Fibroblast of the conjunctiva (primary cell): ENCODE measurements around the gene CPN1.
A peak's percentile ranks its signal among the peaks of the same experiment; 100 is the strongest.

Experiments used
- DNase-seq: peaks from one replicate; pipeline ENCODE4 v3.0.0-alpha.2; 2010; ENCODE audit warnings: low read depth

Gene CPN1

DNA sequence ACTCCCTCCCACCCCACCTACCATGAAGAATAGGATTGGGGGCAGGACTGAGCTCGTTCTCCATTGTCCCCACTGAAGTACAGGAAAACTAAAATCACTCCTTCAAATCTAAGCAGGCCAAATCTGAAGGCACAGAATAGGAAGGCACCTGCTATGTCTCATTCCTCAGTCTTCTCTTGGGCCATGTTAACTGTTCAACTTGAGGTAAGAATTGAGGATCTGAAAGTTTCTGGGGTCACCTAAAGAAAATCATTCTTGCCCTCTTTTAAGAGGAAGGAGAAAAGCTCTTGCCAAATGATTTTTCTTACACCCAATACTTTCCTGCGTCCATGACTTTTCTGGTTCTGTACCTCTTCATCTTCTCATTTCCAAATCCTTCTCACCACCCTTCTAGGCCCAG, 4.9 kb downstream of the CPN1 start:
- no peak for DNase-seq

DNA sequence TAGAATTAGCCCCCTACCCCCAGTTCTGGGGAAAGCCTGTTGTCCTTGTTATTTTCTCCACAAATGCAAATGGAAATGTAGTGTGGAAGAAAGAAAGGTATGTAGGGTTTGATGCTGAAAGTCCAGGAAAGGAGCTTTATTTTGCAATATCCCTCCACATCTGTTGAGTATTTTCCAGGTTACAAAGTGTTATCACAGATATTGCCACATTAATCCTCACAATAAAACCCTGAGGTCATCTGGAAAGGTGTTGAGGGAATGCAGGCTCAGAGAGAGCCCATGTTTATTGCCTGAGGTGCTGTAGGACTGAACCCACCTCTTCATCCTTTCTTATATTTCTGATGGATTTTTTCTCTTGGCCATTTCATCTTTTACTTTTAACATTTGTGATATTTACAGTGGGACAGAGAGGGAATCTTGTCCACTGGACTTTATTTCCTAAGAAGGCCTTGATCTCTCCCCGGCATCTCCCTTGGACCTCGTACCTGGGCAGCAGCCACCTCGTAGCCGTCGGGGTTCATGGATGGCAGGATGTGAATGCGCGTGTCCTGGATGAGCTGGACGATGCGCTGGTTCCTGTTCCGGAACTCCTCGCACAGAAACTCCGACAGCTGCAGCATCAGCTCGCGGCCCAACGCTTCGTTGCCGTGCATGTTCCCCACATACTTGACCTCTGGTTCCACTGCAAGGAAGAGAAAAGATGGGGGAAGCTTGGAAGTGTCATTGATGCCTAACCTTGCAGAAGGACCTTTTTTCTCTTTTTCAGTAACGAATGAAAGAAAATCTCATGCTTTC, 6.0 kb downstream of the CPN1 start:
- DNase-seq: no peak

DNA sequence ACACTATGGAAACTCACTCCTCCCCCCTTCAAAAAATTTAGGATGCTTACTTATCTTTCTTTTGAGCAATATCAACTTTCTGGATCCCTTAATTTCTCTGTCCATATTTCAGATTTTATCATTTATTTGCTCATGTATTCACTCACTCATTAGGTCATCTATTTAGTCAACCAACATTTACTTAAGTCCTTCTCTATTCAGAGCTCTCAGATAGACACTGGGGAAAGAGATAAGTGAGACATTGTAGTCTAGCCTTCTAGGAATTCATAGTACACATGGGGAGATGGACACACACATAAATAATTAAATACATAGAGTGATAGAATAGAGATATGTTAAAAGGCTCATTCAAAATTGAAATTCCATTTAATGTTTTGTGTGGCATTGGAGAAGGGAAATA, 9.2 kb downstream of the CPN1 start:
- DNase-seq: no peak

DNA sequence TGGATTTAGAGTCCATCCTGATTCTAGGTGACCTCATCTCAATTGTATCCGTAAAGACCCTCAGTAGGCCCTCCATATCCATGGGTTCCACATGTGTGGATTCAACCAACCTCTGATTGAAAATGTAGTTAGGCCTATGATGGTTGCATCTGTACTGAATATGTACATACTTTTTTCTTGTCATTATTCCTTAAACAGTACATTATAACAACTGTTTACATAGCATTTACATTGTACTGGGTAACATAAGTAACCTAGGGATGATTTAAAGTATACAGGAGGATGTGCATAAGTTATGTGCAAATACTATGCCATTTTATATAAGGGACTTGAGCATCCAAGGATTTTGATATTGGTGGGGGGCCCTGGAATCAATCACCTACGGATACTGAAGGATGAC, 10.1 kb downstream of the CPN1 start:
- DNase-seq: no peak

DNA sequence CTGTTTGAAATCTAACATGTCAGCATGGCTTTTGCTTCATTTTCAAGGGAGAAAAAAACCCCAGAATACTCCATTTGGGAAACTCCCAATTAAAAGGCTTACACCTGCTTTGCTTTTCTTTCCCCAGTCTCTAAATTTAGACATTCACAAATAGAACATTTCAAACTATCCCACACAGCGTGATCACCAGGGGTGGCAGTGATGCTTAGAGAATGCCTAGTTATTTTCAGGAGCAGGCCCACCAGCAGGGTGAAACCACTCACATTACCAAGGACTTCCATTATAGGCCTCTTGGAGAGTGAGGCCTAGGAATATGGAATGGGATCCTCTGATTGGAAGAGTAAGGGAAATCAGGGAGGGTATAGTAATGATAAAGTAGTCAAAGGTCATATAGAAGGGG, 14.2 kb downstream of the CPN1 start:
- DNase-seq: no peak

DNA sequence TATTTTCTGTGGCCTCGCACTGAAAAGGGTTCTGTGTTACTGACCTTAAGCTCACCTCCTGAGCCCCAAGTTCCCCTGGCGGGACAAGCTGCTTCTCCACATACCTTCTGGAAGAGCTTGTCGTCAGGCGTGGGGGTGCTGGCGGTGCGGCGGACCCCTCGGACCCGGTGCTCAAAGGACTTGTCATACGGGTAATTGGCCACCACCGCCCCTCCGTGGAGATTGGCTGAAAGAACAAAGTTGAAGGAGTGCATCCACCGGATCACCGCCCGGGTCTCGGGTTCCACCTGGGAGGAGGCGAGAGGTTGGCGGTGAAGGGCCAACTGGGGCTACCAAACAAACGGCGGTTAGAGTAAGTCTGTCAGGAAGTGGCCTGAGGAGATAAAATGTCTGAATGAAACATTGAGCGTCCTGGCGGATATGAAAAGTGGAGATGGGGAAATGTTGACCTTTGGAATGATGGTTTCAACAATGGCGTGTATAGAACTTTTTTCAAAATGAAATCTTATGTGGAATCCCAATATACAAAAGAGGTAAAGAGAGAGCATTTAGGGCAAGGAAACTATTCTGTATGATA, 16.5 kb downstream of the CPN1 start:
- DNase-seq: no peak

DNA sequence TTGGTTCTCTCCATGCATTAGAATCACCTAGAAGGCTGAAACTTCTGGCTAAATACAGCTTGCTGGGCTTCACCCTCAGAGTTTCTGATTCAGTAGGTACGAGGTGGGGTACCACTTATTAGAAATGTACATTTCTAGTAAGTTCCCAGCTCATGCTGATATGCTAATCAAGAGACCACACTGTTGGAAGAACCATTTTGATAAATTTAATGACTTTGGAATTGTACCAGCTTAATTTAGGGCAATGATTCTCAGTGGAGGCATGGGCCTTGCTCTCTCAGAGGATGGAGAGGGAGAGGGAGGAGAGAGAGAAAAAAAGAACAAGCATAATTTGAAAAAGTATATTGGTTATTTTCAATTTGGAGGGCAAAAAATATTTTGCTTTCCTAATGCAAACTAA, 20.3 kb downstream of the CPN1 start:
- no peak for DNase-seq

DNA sequence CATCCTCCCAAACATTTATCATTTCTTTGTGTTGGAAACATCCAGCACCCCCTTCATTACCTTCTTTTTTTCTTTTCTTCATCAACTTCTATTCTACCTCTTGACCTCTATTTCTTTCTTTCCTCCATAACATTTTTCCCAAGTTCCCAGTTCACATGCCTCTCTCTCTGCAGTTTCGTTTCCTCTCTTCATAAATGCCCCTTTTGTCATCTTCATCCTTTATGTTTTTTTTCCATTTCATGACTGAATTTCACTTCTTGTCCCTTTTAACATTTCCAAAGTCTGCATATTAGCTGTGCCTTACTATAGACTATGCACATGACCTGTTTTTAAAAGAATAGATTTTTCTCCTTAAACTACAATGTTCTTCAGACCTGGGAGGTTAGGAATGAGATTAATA, 23.7 kb downstream of the CPN1 start:
- no peak for DNase-seq

DNA sequence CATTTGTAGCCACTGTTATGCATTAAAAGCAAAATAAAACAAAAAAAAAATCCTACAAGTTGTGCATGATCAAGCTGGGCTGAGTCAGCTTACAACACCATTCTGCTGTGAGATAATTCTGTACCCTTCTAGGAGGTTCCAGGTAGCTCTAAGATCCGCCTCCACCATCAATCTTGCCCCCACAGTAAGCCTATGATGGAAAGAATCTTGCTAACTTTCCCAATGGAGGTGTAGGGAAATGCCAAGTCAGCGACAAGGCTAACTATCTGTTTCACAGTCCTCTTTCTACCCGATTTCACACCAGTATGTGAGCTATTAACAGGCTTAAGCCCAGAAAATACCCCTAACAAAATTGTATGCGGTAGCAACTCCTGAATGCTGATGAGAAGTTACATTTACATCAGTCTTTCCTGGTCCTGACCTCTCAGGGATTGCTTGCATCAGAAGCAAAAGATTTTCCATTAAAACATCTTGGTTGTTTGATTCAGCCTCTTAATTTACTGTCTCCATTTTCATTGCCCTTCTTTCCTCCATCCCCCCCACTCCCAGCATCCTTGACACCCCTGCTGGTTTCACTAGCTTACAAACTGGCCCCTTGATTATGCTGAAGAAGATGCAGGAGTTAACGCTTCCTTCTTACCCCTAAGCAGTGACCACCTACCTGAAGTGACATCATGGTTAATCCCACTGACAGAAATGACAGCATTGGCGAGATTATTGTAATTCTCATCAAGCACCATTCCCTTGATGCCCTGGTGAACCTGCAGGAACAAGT, 27.8 kb downstream of the CPN1 start:
- no peak for DNase-seq

DNA sequence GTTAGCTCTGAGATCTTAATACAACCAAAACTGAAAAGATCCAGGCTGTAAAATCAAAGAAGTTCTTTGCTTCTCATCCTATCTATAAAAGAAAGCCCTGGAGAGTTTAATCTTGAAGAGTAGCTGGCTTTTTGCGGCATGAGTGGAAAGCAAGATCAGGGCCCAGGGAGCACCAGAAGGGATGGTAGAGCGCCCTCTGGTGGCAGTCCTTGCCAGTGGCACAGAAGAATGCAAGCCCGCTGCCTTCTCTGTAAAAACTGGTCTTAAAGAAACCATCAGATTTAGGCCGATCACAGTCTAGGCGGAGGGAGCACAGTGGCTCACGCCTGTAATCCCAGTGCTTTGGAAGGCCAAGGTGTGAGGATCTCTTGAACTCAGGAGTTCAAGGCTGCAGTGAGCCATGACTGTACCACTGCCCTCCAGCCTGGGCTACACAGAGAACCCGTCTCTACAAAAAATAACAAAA, 35.6 kb downstream of the CPN1 start:
- DNase-seq: peak; percentile 74

DNA sequence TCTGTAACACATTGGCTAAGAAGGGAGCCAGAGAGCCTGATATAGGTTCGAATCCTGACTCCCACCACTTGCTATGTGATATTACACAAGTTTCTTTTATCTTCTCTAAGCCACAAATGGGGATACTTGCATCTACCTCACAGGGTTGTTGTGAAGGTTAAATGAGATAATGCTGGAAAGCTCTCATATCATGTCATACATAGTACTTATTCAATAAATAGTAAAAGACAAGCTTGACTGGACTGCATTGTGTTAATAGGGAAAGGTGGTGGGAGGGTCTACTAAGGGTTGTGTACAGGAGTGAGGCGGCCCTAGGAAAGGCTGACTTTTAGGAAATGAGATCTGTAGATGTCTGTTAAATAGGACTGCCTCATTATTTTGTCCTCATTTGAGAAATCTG, 36.1 kb downstream of the CPN1 start:
- no peak for DNase-seq

DNA sequence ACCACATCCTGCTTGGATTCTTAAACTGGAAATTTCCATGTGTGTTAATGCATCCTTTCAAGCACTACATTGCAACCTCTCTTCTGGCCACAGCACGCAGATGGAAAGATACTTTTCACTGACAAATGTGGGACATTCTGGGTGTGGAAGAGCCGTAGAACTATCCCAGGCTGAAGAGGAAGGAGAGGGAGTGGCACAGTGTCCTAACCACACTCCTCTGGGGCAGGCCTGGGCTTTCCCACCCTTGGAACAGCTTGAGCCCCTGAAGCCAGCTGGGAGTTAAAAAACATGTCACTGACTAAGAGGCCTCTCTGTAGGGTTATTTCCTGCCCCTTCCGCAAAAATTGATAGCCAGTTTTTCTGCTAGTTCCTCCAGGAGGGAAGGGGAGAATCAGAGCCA, 37.9 kb downstream of the CPN1 start:
- no peak for DNase-seq

DNA sequence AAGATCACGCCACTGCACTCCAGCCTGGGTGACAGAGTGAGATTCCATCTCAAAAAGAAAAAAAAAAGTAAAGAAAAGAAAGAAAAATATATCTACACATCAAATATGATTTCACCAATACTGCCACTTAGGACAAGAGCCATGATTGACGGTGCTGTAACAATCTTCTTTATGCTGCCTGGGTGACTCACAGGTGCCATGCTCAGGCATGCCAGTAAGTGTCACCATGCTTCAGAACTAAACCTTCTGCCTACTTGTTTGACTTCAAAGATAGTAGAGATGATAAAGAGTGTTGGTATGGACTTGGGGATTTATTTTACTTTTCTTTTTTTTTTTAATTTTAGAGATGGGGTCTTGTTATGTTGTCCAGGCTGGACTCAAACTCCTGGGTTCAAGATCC, 38.3 kb downstream of the CPN1 start:
- no peak for DNase-seq

DNA sequence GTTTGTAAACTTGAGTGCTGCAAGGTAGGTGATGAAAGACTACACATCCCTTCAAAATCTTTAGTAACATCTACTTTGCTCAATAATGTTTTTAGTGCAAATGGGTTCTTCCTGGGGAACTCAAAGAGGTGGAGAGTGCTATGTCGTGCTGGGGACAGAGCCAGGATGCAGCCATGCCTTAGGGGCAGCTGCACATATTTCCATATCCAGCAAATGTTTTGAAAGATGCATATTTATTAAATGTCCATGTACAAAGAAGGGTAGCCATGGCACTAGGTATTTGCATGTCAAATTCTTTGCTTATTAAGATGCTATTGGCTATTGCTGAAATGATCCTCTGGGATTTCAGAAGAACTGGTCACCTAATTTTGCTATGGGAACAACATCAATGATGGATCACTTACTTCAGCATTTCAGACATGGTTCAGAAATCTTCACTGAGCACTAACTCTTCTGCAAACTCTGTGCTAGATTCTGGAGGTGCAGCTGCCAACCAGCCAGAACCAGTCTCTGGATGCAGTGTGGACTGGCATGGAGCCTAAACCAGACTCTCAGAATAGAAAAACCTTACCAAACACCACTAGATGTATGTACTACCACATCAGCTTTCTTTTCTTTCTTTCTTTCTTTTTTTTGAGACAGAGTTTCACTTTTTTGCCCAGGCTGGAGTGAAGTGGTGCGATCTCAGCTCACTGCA, 40.2 kb downstream of the CPN1 start:
- no peak for DNase-seq

DNA sequence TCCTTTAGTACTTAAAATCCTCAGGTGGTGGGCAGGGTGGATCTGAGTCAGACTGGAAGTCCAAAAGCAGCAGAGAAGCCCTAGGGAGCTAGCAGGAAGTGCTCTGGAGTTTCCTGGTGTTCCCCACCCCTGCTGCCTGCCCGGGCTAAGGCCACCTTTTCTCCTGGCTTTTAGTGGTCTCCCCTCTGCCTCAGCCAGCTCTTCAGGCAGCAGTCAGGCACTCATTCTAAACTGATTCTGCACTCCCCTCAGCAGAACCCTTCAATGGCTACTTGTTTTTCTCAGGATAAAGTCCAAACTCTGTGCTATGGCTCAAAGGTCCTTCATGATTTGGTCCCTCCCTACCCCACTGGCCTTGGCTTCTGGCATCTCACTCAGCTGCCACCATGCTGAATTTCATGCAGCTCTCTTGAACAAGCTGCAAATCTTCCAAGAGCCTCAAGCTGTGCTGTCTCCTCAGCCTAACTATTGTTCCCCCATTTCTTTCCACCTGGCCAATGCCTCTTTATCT, 43.1 kb downstream of the CPN1 start:
- no peak for DNase-seq

DNA sequence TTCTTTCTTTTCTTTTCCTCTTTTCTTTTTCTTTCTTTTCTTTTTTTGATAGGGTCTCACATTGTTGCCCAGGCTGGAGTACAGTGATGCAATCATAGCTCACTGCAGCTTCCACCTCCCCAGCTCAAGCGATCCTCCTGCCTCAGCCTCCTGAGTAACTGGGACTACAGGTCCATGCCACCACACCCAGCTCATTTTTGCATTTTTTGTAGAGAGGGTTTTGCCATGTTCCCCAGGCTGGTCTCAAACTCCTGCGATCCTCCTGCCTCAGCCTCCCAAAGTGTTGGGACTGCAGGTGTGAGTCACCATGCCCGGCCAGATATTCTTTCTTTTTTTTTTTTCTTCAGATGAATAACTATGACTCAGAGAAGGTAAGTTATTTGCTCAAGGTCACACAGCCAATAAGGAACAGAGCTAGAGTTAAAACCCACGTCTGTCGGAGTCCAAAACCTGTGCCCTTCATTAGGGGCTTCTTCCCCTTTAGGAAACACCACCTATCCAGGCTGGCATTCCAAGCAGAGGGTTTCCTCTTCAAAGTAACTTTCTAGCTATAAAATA, 43.8 kb downstream of the CPN1 start:
- DNase-seq: no peak

DNA sequence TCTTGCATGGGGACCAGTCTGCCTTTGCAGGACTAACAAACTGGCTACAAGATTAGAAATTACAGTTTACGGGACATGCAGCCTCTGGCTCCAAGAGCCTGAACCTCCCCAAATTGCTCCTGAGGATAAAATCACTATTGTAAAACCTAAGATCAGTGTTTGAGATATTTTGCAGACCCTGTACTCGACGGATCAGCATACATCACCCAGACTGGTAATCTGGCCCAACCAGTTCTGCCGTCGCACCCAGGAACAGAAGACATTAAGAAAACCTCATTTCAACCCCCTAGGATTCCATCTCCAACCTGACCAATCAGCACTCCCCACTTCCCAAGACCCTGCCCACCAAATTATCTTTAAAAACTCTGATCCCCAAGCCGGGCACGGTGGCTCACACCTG, 44.8 kb downstream of the CPN1 start:
- no peak for DNase-seq

DNA sequence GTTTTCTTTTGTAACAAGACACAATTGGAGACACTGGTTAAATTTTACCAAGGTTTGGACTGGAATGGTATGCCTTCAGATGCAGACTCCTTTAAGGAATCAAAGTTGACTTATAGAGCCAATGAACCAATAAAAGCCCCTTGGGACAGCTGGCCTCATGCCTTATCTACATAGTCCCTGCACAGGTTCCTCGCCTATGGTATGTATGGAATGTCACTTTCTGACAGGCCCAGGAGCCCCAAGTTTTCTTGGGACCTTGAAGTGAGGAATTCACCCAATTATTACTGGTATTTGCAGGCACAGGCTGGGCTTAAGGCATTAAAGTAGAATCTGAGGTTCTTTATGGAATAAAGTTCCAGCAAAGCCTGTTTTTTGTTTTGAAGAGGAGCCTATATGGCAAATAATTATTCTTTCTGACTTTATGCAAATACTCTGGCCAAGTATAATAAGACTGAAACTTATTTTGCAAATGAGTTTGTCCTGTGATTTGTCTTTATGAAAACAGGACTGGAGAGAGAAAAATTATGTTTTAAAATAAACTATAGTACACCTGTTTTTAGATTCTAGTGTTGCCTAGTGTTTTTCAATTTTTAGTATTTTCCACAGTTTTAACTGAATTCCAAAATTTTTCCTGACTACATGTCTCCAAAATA, 47.8 kb downstream of the CPN1 start:
- no peak for DNase-seq

DNA sequence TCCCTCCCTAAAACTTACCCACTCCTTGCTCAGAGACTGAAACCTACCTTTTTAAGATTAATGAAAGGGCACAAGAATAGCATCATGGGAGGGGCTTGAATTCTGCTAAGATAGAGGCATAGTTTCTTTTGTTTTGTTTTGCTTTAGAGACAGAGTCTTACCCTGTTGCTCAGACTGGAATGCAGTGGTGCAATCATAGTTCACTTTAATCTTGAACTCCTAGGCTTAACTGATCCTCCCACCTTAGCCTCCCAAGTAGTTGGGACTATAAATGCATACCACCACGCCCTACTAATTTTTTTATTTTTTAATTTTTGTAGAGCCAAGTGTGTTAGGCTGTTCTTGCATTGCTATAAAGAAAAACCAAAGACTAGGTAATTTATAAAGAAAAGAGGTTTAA, 54.3 kb downstream of the CPN1 start:
- no peak for DNase-seq

DNA sequence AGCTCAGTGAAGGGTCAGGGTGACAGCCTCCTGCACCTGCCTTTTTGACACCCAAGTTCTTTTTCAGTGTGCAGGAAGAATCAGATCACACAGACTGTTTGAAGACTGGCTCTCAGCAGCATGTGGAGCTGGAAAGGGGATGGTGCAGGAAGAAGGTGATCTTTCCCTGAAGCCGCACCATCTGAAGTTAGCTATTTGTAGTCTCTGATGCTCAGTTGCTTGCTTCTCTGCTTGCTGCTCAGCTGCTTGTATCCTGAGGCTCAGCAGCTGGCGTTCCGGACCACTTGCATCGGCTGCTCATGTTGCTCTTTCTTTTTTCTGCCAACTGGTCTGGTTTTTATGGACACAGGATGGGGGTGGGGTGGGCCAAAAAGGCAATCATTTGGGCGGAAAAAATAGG, 56.1 kb downstream of the CPN1 start:
- DNase-seq: no peak

DNA sequence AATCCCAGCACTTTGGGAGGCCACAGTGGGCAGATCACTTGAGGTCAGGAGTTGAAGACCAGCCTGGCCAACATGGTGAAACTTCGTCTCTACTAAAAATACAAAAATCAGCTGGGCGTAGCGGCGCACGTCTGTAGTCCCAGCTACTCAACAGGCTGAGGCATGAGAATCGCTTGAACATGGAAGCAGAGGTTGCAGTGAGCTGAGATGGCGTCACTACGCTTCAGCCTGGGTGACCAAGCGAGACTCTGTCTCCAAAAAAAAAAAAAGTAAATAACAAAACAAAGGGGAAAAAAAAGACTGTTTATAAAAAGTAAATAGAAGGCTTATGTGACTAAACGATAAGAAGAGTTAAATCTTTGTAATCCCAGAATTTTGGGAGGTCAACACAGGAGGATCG, 56.9 kb downstream of the CPN1 start:
- no peak for DNase-seq

DNA sequence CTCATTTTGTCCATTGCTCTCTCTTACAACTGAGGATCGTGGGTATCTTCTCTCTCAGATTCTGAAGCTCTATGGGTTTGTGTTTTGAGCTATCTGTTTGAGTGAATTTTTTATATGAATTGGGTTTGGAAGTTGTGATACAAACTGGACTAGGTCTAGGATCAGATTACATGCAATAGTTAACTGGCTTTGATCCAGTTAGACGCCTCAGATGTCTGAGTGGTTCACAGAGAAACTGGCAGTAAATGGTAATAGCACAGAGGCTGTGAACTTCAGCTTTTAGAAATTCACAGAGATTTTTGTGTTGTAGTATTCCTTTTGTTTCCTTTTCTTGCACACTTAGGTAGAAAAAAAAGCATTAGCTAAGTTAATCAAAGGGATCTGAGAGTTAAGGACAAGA, 59.3 kb downstream of the CPN1 start:
- DNase-seq: peak; percentile 27
